MM.1S (cell line): Measurements from ENCODE around the gene RPL7L1.

Source experiments
- EZH2 ChIP-seq: fragments of 300-600 bp; sonication (generic); optimal IDR thresholded peaks from 2 replicates; pipeline ENCODE3; 2017; ENCODE audit warnings: low read depth, mild to moderate bottlenecking, antibody characterized with exemption, low read length, mixed read lengths
- EZH2phosphoT487 ChIP-seq: fragments of 300-600 bp; sonication (generic); IDR thresholded peaks from 2 replicates; pipeline ENCODE4 v1.6.1; 2018; ENCODE audit warnings: antibody characterized with exemption, low read length
- TF ChIP-seq, protein P1 (sequence below): fragments of 300-600 bp; sonication (generic); IDR thresholded peaks from 2 replicates; pipeline ENCODE4 v1.5.1; 2016; ENCODE audit warnings: antibody characterized with exemption, low read length, mixed read lengths

DNA sequence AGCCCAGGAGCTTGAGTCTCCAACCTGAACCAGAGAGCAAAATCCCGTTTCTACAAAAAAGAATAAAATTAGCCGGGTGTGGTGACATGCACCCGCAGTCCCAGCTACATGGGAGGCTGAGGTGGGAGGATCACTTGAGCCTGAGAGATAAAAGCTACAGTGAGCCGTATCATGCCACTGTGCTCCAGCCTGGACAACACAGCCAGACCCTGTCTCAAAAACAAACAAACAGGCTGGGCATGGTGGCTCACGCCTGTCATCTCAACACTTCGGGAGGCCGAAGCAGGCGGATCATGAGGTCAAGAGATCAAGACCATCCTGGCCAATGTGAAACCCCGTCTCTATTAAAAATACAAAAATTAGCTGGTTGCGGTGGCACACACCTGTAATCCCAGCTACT is 25.1 kb downstream of the RPL7L1 start:
- TF ChIP-seq EZH2 (no peak), EZH2phosphoT487 (no peak)
- TF ChIP-seq, protein P1, sequence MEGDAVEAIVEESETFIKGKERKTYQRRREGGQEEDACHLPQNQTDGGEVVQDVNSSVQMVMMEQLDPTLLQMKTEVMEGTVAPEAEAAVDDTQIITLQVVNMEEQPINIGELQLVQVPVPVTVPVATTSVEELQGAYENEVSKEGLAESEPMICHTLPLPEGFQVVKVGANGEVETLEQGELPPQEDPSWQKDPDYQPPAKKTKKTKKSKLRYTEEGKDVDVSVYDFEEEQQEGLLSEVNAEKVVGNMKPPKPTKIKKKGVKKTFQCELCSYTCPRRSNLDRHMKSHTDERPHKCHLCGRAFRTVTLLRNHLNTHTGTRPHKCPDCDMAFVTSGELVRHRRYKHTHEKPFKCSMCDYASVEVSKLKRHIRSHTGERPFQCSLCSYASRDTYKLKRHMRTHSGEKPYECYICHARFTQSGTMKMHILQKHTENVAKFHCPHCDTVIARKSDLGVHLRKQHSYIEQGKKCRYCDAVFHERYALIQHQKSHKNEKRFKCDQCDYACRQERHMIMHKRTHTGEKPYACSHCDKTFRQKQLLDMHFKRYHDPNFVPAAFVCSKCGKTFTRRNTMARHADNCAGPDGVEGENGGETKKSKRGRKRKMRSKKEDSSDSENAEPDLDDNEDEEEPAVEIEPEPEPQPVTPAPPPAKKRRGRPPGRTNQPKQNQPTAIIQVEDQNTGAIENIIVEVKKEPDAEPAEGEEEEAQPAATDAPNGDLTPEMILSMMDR, result no peak
